ENCODE data around the gene PRR36. TPM values are rescaled to one million over a fixed set of nuclear protein-coding genes. Genes with fewer than 3 reads are reported as not detected.
A peak's percentile ranks its signal among the peaks of the same experiment; 100 is the strongest.

The PRR36 gene
- total and polyA plus RNA-seq, 10 of the 15 experiments (the other 5 are each of a cell fraction or from before 2014, with no cell fraction given): 0.04 TPM; not detected in 9

- TF ChIP-seq RAD21 (IDR thresholded peaks at IDR 0.05; ENCODE audit: insufficient read depth, low read depth, low read length) (no peak), ZBED1 (IDR thresholded peaks at IDR 0.05; ENCODE audit: borderline replicate concordance) (no peak), ATF3 (IDR thresholded peaks at IDR 0.05; ENCODE audit: borderline replicate concordance, extremely low read depth, low read depth, low read length) (no peak), EGR1 (IDR thresholded peaks at IDR 0.05; ENCODE audit: borderline replicate concordance in 1 of 2, low read depth in 2 of 2, low read length in 2 of 2) (no peak), GATAD2B (conservative IDR thresholded peaks at IDR 0.05; ENCODE audit: low read depth) (peak; percentile 87), YBX1 (IDR thresholded peaks at IDR 0.05) (no peak), BCLAF1 (IDR thresholded peaks at IDR 0.05) (no peak), PKNOX1 (IDR thresholded peaks at IDR 0.05) (no peak), ZNF207 (IDR thresholded peaks at IDR 0.05; ENCODE audit: borderline replicate concordance) (0 out of 2 replicates have a peak, but pooled peaks have one; percentile 52), TBL1XR1 (IDR thresholded peaks at IDR 0.05; ENCODE audit: low read depth, low read length) (no peak), ELK1 (IDR thresholded peaks at IDR 0.05; ENCODE audit: low read depth, low read length) (no peak), CEBPB (IDR thresholded peaks at IDR 0.05; ENCODE audit: borderline replicate concordance in 1 of 2, low read depth in 2 of 2, low read length in 2 of 2) (no peak), MTA3 (IDR thresholded peaks at IDR 0.05; ENCODE audit: borderline replicate concordance, low read length) (no peak), SUPT20H (IDR thresholded peaks at IDR 0.05; ENCODE audit: borderline replicate concordance, control insufficient read depth, low read depth, low read length) (no peak), HDAC6 (IDR thresholded peaks at IDR 0.05; ENCODE audit: unreplicated experiment) (no peak), BRCA1 (IDR thresholded peaks at IDR 0.05; ENCODE audit: low read depth, low read length) (no peak), GABPA (IDR thresholded peaks at IDR 0.05; ENCODE audit: low read depth) (no peak), IRF4 (IDR thresholded peaks at IDR 0.05; ENCODE audit: low read depth, low read length) (no peak), NFYB (IDR thresholded peaks at IDR 0.05; ENCODE audit: insufficient read depth, low read depth, low read length) (no peak), FOXK2 (IDR thresholded peaks at IDR 0.05) (no peak), STAT1 (conservative IDR thresholded peaks at IDR 0.05) (no peak; the same call in 1 of the 2 replicates), TCF7 (IDR thresholded peaks at IDR 0.05; ENCODE audit: borderline replicate concordance) (no peak), NKRF (conservative IDR thresholded peaks at IDR 0.05) (peak; percentile 67)
Measured at GRCh38 chr19:7868671-7869452, 5.3 kb downstream of the PRR36 start (continued).
